ENCODE results near the gene POM121C.
"Not testable (repeated sequence)": the region's sequence is repeated elsewhere in the genome, so short reads cannot be mapped to it uniquely, and the experiment has no call there.

GRCh38 chr7:75419693-75420092 is 66.4 kb downstream of the POM121C start:
- not testable (repeated sequence) for TF ChIP-seq POLR2A (IDR thresholded peaks at IDR 0.05)
- TF ChIP-seq, protein P1, sequence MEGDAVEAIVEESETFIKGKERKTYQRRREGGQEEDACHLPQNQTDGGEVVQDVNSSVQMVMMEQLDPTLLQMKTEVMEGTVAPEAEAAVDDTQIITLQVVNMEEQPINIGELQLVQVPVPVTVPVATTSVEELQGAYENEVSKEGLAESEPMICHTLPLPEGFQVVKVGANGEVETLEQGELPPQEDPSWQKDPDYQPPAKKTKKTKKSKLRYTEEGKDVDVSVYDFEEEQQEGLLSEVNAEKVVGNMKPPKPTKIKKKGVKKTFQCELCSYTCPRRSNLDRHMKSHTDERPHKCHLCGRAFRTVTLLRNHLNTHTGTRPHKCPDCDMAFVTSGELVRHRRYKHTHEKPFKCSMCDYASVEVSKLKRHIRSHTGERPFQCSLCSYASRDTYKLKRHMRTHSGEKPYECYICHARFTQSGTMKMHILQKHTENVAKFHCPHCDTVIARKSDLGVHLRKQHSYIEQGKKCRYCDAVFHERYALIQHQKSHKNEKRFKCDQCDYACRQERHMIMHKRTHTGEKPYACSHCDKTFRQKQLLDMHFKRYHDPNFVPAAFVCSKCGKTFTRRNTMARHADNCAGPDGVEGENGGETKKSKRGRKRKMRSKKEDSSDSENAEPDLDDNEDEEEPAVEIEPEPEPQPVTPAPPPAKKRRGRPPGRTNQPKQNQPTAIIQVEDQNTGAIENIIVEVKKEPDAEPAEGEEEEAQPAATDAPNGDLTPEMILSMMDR (IDR thresholded peaks at IDR 0.05), result not testable (repeated sequence)

Data from body of pancreas (tissue), 4 donors.